Nephron (organoid): Measurements from ENCODE around the gene KIDINS220.

Source experiments
- H3K27ac Mint-ChIP-seq, 3 experiments: 2 replicates each; pipeline ENCODE4 v1.8.0; 2020; ENCODE audit warnings: mixed read lengths in 3 of 3, mild to moderate bottlenecking in 2 of 3, moderate library complexity in 1 of 3
- H3K27me3 Mint-ChIP-seq: 2 replicates; pipeline ENCODE4 v1.8.0; 2021; ENCODE audit warnings: low read depth, mild to moderate bottlenecking, moderate library complexity, mixed read lengths
- H3K36me3 Mint-ChIP-seq: 2 replicates; pipeline ENCODE4 v1.8.0; 2020; ENCODE audit warnings: low read depth, mixed read lengths
- H3K4me1 Mint-ChIP-seq: 2 replicates; pipeline ENCODE4 v1.8.0; 2020; ENCODE audit warnings: mixed read lengths
- H3K4me3 Mint-ChIP-seq, 3 experiments: 2 replicates each; pipeline ENCODE4 v1.8.0; 2020; ENCODE audit warnings: mild to moderate bottlenecking in 3 of 3, mixed read lengths in 3 of 3, moderate library complexity in 2 of 3
- H3K9me3 Mint-ChIP-seq: 2 replicates; pipeline ENCODE4 v1.8.0; 2020; ENCODE audit warnings: mixed read lengths
- CTCF ChIP-seq, 3 experiments: fragments of 200-600 bp; sonication (generic); IDR thresholded peaks; one replicate each; pipeline ENCODE4 v1.5.0; 2021; ENCODE audit warnings: antibody characterized with exemption in 3 of 3; ENCODE audit not compliant: unreplicated experiment in 3 of 3

KIDINS220 gene

DNA sequence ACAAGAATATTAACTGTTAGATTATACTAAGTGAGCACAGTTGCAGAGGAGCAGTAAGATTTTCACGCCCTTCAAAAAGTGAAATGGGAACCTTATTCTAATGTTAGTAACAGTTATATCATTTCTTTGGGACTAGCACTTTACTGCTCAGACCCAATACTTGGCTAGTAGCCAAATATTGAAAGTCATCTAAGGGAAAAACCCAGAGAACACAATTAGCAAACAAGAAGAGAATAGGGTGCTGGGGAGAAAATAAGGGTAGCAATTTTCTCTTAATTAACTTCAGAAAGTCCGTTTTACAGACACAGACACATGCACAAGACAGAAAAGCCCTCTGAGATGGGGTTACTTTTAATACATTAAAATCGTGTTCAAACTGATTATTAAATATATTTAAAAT lies 83.8 kb downstream of the KIDINS220 start:
- peaks cover 64% of the 10 kb centered on the region for H3K36me3 Mint-ChIP-seq
- no peak for TF ChIP-seq CTCF (IDR thresholded peaks at IDR 0.05; ENCODE audit: unreplicated experiment in 3 of 3)
- no peaks in the 10 kb centered on the region for H3K27me3 Mint-ChIP-seq
- H3K27ac Mint-ChIP-seq, result no peak overlapping the region
- peaks cover 14% of the 10 kb centered on the region for H3K4me1 Mint-ChIP-seq
- H3K4me3 Mint-ChIP-seq, result no peak overlapping the region
- H3K9me3 Mint-ChIP-seq, result peaks cover 22% of the 10 kb centered on the region

GRCh38 chr2:8752385-8752784 lies 85.0 kb downstream of the KIDINS220 start:
- no peaks in the 10 kb centered on the region for H3K27me3 Mint-ChIP-seq
- peaks cover 14% of the 10 kb centered on the region for H3K4me1 Mint-ChIP-seq
- no peak overlapping the region for H3K4me3 Mint-ChIP-seq
- TF ChIP-seq CTCF (IDR thresholded peaks at IDR 0.05; ENCODE audit: unreplicated experiment in 3 of 3), result no peak
- H3K9me3 Mint-ChIP-seq, result peaks cover 15% of the 10 kb centered on the region
- H3K27ac Mint-ChIP-seq, result no peak overlapping the region
- H3K36me3 Mint-ChIP-seq, result peaks cover 55% of the 10 kb centered on the region

- peaks cover 4% of the 10 kb centered on the region for H3K9me3 Mint-ChIP-seq
- no peaks in the 10 kb centered on the region for H3K27me3 Mint-ChIP-seq
- no peak overlapping the region for H3K4me3 Mint-ChIP-seq
- peaks cover 13% of the 10 kb centered on the region for H3K4me1 Mint-ChIP-seq
- H3K27ac Mint-ChIP-seq, result no peak overlapping the region
- no peak for TF ChIP-seq CTCF (IDR thresholded peaks at IDR 0.05; ENCODE audit: unreplicated experiment in 3 of 3)
- peaks cover 43% of the 10 kb centered on the region for H3K36me3 Mint-ChIP-seq
Measured at GRCh38 chr2:8750221-8750620, 87.2 kb downstream of the KIDINS220 start.

GRCh38 chr2:8743261-8743660 lies 94.2 kb downstream of the KIDINS220 start:
- Mint-ChIP-seq H3K4me3 (no peak overlapping the region), H3K27ac (no peak overlapping the region), H3K36me3 (peaks cover 43% of the 10 kb centered on the region), H3K9me3 (no peaks in the 10 kb centered on the region), H3K4me1 (no peaks in the 10 kb centered on the region), H3K27me3 (no peaks in the 10 kb centered on the region)
- TF ChIP-seq CTCF (IDR thresholded peaks at IDR 0.05; ENCODE audit: unreplicated experiment in 3 of 3), result no peak

DNA sequence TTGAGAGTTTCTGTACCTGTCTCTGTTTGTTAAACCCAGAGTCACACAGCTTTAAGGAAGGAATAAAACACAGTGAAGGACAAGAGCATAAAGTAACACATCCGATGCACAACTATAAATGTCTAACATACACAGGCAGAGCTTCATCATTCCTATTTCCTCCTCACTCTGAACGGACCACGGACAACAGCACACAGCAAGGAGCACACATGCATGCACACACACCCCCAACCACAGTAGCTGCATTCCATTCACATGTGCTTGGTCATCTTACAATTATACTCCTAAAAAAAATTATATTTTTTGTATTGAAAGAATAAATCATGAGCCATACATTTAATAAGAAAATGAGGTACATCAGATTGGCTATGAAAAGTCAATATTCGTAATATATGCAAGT lies 97.3 kb downstream of the KIDINS220 start:
- Mint-ChIP-seq H3K27ac (no peak overlapping the region), H3K4me3 (no peak overlapping the region), H3K36me3 (peaks cover 36% of the 10 kb centered on the region), H3K4me1 (no peaks in the 10 kb centered on the region), H3K27me3 (no peaks in the 10 kb centered on the region), H3K9me3 (no peaks in the 10 kb centered on the region)
- TF ChIP-seq CTCF (IDR thresholded peaks at IDR 0.05; ENCODE audit: unreplicated experiment in 3 of 3), result no peak

GRCh38 chr2:8737571-8738175 lies 99.7 kb downstream of the KIDINS220 start:
- Mint-ChIP-seq H3K27me3 (no peaks in the 10 kb centered on the region), H3K27ac (no peak overlapping the region), H3K36me3 (peaks cover 35% of the 10 kb centered on the region), H3K4me1 (no peaks in the 10 kb centered on the region), H3K9me3 (no peaks in the 10 kb centered on the region), H3K4me3 (no peak overlapping the region)
- no peak for TF ChIP-seq CTCF (IDR thresholded peaks at IDR 0.05; ENCODE audit: unreplicated experiment in 3 of 3)
